K562 treated with DMSO at 1 percent for 12 hours (cell line): ENCODE measurements around the gene PECR. TPM values are rescaled to one million over a fixed set of nuclear protein-coding genes. Genes with fewer than 3 reads are reported as not detected.

Experiments
- total RNA-seq: library from RNA; unstranded; fragments of 300-600 nt; gene quantifications from 2 replicates; pipeline ENCODE4 v1.2.3, GENCODE V29; 2022; ENCODE audit not compliant: insufficient read depth

The PECR gene
- total RNA-seq: 9.5 and 10.1 TPM in 2 replicates

DNA sequence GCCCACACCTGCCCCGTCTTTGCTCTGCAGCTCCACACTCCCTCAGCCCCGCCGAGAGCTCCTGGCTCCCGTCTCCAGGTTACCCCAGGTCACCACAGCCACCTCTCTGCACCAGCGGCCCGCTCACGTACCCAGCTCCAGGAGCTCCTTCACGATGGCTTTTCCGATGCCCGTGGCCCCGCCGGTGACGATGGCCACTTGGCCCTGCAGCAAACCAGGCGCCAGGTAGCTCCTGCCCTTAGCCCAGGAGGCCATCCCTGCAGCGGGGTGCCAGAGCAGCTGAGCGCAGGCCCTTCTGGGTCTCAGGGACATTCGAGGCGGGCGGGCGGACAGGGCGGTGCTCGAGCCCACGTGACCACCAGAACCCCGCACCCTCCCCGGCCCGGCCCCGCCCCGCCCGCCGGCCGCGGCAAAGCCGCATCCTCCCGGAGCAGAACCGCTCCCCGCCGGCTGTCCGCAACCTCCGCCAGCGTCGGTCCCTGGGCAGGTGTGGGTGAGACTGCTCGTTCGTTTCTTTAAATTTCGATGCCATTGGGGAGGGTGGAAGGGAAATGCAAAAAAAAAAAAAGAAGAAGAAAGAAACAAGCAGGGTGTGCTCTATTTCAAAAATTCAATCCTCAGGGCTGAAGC lies at the start of gene PECR, which contains the start of gene TMEM169:
TSS of gene PECR (minus strand) at position 323 of the 630 bp plus-strand sequence. CDS start at position 255, 68 bp downstream.
TSS of gene TMEM169 (plus strand) at position 433 of the 630 bp plus-strand sequence. CDS start 14,045 bp downstream, outside the sequence.

DNA sequence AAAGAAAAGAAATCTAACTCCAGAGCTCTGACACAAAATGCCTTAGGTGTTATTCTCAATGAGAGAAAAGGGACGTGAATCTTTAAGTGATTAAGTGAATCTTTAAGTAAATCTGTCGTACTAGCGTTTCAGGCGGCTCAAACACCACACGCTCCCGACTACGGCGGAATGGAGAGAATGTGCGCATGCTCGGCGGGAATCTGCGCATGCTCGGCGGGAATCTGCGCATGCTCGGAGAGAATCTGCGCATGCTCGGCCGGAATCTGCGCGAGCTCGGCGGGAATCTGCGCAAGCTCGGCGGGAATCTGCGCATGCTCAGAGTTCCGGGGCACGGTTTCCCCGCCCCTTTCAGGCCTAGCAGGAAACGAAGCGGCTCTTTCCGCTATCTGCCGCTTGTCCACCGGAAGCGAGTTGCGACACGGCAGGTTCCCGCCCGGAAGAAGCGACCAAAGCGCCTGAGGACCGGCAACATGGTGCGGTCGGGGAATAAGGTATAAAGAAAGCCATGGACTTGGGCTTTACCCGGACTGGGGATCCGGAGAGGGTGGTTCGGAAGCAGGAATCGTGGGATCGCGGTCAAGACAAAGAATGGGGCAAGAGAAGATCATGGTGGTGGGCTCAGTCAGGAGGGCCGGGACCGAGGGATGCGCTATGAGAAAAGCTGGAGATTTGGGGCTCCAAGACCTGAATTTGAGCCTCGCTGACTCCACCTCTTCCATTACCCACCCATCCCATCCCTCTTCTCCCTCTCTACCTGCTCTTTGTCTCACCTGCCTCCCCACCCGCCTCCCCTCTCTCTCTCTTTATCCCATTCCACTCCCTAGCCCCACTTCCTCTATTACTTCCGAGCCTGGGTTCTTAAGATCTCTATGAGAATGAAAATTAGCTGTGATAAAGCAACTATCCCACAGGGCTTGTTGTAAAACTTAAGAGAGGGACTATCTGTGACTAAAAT lies 27.6 kb upstream of the PECR start, which contains the start of gene XRCC5:
TSS of gene XRCC5 (plus strand) at position 382 of the 955 bp plus-strand sequence. CDS start at position 471, 89 bp downstream.

DNA sequence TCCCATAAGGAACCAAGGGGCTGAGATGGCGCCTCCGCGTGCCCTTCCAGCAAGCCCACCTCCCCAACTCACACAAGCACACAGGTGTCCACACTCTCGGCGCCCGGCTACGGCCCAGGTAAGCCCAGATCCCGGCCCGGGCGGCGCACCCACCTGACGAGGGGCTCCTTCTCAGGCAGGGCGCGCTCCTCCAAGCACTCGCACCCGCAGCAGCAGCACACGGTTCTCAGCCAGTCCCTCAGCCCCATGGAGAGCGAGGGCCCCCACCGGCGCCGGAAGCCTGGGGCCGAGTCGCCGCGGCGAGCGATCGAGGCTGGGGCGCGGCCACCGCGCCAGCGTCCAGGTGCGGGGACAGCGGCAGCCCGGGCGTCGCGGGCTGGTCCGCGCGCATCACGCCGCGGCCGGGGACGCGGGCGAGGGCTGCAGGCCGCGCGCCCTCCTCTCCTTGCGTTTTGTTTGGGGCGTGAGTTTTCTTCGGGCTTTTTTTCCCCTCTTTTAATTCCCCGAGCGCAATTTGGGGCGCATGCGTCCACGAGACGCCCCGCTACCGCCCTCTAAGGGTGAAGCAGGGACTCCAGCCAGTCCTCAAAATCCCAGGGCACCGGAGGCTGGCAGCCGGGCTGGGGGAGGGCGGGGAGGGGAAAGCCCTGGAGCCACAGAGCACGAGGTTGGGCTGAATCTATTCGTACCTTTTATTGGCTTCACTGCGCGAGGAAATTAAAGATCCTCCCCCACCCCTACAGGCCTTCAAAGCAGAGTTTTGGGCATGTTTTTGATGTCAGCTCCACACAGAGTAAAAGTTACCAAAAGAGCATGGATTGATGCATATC lies 68.3 kb downstream of the PECR start, which contains the start of gene MREG:
TSS of gene MREG (minus strand) at position 472 of the 830 bp plus-strand sequence. CDS start at position 248, 224 bp downstream.

Other genes with a start within 250 kb of the PECR start
- gene MREG, start 68.3 kb downstream of the PECR start, total RNA-seq: 3.2 and 3.3 TPM in 2 replicates
- 0.51 and 0.77 TPM in 2 replicates for gene TMEM169, start 110 bp upstream of the PECR start, total RNA-seq
- 62.2 and 116 TPM in 2 replicates for gene XRCC5, start 27.5 kb upstream of the PECR start, total RNA-seq